ENCODE results near the gene ALDH1A1.
"Not testable (repeated sequence)": the region's sequence is repeated elsewhere in the genome, so short reads cannot be mapped to it uniquely, and the experiment has no call there.

Gene ALDH1A1

DNA sequence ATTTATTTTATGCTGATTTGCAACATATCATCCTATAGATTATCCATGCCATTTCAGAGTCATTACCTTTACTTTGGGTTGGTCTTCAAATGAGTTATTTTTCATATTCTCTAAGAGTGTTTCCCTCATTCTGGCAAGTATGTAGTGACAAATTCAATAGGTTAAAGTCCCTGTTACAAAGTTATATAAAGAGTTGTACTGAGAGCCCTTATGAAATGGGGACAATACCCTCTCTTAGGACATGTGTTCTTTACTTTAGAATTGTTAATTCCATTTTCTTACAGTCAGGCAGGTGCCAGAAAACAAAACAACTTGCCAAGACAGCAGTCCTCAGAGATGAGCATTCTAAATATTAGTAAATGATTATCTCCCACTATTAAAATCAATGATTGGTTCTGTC, 6.0 kb downstream of the ALDH1A1 start:
- TF ChIP-seq, protein P1, sequence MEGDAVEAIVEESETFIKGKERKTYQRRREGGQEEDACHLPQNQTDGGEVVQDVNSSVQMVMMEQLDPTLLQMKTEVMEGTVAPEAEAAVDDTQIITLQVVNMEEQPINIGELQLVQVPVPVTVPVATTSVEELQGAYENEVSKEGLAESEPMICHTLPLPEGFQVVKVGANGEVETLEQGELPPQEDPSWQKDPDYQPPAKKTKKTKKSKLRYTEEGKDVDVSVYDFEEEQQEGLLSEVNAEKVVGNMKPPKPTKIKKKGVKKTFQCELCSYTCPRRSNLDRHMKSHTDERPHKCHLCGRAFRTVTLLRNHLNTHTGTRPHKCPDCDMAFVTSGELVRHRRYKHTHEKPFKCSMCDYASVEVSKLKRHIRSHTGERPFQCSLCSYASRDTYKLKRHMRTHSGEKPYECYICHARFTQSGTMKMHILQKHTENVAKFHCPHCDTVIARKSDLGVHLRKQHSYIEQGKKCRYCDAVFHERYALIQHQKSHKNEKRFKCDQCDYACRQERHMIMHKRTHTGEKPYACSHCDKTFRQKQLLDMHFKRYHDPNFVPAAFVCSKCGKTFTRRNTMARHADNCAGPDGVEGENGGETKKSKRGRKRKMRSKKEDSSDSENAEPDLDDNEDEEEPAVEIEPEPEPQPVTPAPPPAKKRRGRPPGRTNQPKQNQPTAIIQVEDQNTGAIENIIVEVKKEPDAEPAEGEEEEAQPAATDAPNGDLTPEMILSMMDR (conservative IDR thresholded peaks at IDR 0.05; ENCODE audit: control insufficient read depth, insufficient read depth, low read depth, low read length): no peak
- no peak overlapping the region for H3K4me3 ChIP-seq (ENCODE audit: control insufficient read depth, low read depth, low read length)

DNA sequence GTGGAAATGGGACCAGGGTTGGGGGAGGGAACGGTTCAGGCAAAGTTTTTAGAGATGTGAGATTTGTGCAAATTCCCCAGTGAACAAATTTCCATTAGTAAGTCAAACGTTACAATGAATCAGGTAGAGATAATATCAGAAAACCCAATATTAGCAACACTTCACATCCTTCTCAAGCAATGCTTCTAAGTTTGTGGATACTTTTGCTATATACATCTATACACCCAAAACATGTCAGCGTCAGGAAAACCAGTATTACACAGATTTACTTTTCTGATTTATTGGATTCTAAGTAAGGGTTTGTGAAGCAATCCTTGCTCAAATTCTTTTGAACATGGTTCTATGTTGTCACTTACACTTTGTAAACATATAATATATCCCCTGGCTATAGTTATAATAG, 6.5 kb downstream of the ALDH1A1 start:
- TF ChIP-seq, protein P1 (conservative IDR thresholded peaks at IDR 0.05; ENCODE audit: control insufficient read depth, insufficient read depth, low read depth, low read length): no peak
- H3K4me3 ChIP-seq (ENCODE audit: control insufficient read depth, low read depth, low read length): no peak overlapping the region
- no peak for DNase-seq (ENCODE audit: low read depth)

More for the DNA sequence above, 6.0 kb downstream of the ALDH1A1 start:
- no peak for DNase-seq (ENCODE audit: low read depth)

DNA sequence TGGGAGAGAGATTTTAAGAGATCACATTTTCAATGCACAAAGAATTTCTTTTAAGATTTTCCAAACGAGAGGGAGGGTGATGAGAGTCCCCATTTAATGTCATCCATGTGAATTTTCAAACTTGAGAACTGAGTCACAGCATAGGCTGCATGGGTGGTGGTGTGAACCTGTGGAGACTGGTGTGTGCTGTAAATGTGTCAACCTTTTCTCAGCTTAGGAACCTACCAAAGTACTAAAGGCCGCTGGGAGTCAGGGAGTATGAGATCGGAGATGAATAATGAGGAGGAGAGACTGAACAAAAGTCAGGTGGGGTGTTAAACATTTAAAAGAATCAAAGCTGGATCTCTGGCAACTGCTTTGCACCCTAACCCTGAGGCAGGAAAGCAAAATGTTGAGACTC, 7.5 kb downstream of the ALDH1A1 start:
- no peak overlapping the region for H3K4me3 ChIP-seq (ENCODE audit: control insufficient read depth, low read depth, low read length)
- DNase-seq (ENCODE audit: low read depth): no peak
- TF ChIP-seq, protein P1 (conservative IDR thresholded peaks at IDR 0.05; ENCODE audit: control insufficient read depth, insufficient read depth, low read depth, low read length): no peak

DNA sequence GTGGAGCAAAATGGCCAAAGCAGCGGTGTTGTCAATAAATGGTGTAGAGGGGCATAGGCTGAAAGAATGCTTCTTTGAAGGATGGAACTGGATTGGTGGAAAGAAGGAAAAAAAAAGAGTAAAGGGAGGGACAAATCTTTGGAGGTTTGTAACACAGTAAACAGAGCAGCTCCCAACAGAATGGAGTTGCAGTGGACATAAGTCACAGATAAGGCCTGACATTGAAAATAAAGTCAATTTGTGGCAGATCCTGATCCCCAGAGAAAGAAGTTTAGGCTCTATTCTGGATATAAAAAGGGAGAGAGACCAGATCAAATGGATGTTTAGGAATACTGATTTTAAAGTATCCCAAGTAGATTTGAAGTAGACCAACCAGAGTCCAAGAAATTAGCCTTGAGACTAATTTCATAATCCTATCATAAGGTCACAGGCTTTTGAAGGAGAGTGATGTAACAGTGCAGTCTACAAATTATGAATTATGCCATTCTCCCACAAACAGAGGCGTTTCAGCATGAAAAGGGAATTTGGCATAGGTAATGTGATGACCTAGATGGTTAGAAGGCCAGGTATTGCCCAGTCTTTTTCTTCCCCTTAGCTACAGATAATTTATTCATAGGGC, 8.9 kb downstream of the ALDH1A1 start:
- no peak overlapping the region for H3K4me3 ChIP-seq (ENCODE audit: control insufficient read depth, low read depth, low read length)
- DNase-seq (ENCODE audit: low read depth): no peak

GRCh38 chr9:72942451-72942850, 10.4 kb downstream of the ALDH1A1 start:
- TF ChIP-seq, protein P1 (conservative IDR thresholded peaks at IDR 0.05; ENCODE audit: control insufficient read depth, insufficient read depth, low read depth, low read length): no peak
- no peak overlapping the region for H3K4me3 ChIP-seq (ENCODE audit: control insufficient read depth, low read depth, low read length)
- DNase-seq (ENCODE audit: low read depth): no peak

More for the DNA sequence above, 8.9 kb downstream of the ALDH1A1 start:
- TF ChIP-seq, protein P1 (conservative IDR thresholded peaks at IDR 0.05; ENCODE audit: control insufficient read depth, insufficient read depth, low read depth, low read length): no peak

DNA sequence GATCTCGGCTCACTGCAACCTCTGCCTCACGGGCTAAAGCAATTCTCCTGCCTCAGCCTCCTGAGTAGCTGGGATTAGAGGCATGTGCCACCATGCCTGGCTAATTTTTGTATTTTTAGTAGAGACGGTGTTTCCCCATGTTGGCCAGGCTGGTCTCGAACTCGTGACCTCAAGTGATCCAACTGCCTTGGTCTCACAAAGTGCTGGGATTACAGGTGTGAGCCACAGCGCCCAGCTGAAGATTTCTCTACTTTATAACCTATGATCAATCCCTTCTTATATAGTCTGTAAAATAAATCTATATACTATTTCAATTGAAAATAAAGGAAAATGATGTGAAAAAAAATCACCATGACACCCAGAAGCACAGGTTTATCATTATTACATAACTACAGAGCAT, 13.3 kb downstream of the ALDH1A1 start:
- not testable (repeated sequence) for DNase-seq (ENCODE audit: low read depth); H3K4me3 ChIP-seq (ENCODE audit: control insufficient read depth, low read depth, low read length)

DNA sequence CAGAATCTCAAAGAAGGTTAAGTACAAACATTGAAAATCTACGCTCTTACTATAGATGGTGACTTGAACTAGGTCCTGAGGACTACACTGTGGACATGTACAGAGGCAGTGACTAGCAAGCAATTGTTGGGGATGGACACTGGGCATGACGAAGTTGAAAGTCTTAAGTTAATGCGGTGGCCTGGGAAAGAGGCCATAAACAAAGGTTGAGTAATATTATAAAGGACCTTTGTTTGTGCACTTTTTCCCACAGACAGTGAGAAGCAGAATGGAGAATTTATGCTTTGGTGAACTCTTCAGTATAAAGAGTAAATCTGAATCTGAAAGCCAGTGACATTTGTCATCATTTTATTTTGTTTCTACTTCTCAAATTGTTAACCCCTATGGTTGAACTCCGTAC, 15.3 kb downstream of the ALDH1A1 start:
- TF ChIP-seq, protein P1 (conservative IDR thresholded peaks at IDR 0.05; ENCODE audit: control insufficient read depth, insufficient read depth, low read depth, low read length): no peak
- DNase-seq (ENCODE audit: low read depth): no peak
- no peak overlapping the region for H3K4me3 ChIP-seq (ENCODE audit: control insufficient read depth, low read depth, low read length)
